ENCODE data around the gene BABAM1. TPM values are rescaled to one million over a fixed set of nuclear protein-coding genes. Genes with fewer than 3 reads are reported as not detected.

Gene BABAM1
- total and polyA plus RNA-seq, 9 of the 15 experiments (the other 6 are each of a cell fraction or from before 2014, with no cell fraction given) = 14.7 to 160 (median 113) TPM

DNA sequence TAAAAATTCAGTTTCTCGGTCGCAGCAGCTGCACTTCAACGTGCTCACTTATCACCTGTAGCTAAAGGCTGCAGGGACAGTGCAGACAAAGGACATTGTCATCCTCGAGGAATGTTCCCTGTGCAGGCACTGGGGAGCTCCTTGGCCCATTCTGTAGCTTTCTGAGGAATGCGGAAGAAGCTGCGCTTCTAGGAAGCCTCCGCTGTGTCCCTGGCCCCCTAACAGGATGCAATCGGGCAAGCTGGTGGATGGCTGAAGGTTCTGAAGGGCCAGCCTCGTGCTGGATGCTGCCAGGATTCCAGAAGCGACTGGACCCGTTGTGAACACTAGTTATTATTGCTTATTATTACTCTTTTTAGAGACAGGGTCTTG lies 59.3 kb downstream of the BABAM1 start (continued):
- TF ChIP-seq, protein P1, sequence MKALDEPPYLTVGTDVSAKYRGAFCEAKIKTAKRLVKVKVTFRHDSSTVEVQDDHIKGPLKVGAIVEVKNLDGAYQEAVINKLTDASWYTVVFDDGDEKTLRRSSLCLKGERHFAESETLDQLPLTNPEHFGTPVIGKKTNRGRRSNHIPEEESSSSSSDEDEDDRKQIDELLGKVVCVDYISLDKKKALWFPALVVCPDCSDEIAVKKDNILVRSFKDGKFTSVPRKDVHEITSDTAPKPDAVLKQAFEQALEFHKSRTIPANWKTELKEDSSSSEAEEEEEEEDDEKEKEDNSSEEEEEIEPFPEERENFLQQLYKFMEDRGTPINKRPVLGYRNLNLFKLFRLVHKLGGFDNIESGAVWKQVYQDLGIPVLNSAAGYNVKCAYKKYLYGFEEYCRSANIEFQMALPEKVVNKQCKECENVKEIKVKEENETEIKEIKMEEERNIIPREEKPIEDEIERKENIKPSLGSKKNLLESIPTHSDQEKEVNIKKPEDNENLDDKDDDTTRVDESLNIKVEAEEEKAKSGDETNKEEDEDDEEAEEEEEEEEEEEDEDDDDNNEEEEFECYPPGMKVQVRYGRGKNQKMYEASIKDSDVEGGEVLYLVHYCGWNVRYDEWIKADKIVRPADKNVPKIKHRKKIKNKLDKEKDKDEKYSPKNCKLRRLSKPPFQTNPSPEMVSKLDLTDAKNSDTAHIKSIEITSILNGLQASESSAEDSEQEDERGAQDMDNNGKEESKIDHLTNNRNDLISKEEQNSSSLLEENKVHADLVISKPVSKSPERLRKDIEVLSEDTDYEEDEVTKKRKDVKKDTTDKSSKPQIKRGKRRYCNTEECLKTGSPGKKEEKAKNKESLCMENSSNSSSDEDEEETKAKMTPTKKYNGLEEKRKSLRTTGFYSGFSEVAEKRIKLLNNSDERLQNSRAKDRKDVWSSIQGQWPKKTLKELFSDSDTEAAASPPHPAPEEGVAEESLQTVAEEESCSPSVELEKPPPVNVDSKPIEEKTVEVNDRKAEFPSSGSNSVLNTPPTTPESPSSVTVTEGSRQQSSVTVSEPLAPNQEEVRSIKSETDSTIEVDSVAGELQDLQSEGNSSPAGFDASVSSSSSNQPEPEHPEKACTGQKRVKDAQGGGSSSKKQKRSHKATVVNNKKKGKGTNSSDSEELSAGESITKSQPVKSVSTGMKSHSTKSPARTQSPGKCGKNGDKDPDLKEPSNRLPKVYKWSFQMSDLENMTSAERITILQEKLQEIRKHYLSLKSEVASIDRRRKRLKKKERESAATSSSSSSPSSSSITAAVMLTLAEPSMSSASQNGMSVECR (CRISPR knock-in tag; IDR thresholded peaks at IDR 0.05) = no peak
- TF ChIP-seq TEAD4 (IDR thresholded peaks at IDR 0.05; ENCODE audit: low read length) = no peak
- no peak for TF ChIP-seq TEAD4 (CRISPR knock-in tag; IDR thresholded peaks at IDR 0.05; ENCODE audit: borderline replicate concordance)
- TF ChIP-seq, protein P2, sequence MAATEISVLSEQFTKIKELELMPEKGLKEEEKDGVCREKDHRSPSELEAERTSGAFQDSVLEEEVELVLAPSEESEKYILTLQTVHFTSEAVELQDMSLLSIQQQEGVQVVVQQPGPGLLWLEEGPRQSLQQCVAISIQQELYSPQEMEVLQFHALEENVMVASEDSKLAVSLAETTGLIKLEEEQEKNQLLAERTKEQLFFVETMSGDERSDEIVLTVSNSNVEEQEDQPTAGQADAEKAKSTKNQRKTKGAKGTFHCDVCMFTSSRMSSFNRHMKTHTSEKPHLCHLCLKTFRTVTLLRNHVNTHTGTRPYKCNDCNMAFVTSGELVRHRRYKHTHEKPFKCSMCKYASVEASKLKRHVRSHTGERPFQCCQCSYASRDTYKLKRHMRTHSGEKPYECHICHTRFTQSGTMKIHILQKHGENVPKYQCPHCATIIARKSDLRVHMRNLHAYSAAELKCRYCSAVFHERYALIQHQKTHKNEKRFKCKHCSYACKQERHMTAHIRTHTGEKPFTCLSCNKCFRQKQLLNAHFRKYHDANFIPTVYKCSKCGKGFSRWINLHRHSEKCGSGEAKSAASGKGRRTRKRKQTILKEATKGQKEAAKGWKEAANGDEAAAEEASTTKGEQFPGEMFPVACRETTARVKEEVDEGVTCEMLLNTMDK (IDR thresholded peaks at IDR 0.05; ENCODE audit: borderline replicate concordance, insufficient read depth, low read depth, low read length, poor library complexity, severe bottlenecking) = no peak

All from K562 (cell line).